Hematopoietic multipotent progenitor cell treated with erythropoietin and hydrocortisone succinate and interleukin-3 and kit ligand, for 4 days (in vitro differentiated cells): ENCODE results near the gene CNTN6.
A peak's percentile ranks its signal among the peaks of the same experiment; 100 is the strongest.

Experiments
- DNase-seq: peaks from one replicate; pipeline ENCODE4 v3.0.0-alpha.2; 2015

CNTN6 gene

DNA sequence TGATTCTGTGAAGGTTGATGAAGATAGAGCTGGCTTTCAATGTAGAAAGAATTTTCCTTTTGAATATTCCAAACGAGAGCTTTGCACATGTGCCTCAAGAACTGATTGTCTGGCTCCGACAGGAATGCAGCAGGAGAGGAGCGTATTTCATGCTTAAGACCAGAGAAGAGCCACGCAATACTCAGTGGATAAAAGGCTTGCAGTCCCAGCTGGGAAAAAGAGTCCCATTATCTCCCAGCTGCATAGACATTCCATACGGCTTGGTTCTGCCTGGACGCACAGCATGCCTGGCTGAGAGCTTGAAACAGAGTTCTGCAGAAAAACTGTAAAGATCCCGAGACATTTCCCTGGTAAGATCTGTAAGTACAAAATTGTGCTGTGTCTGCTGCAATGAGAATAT is at the start of gene CNTN6:
Gene CNTN6 (plus strand): TSS at position 254 of the 400 bp plus-strand sequence. CDS start 54,985 bp downstream, outside the sequence.
- no peak for DNase-seq

DNA sequence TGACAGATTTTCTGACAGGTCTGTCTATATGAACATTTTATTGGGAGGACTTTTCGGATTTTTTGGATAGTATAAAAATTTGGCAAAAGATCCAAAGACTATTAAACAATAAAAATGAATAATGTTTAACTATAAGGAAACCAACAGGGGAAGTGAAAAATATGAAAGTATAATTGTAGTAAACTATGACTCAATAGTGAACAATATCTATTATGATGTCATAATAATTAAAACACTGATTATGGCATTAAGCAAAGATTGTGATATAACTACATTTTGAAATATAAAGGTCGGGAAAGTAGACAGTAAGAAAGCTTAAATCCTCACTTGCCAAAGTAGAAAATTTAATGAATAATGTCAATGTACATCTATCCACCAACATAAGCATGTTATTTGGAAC is 44.3 kb upstream of the CNTN6 start:
- no peak for DNase-seq

DNA sequence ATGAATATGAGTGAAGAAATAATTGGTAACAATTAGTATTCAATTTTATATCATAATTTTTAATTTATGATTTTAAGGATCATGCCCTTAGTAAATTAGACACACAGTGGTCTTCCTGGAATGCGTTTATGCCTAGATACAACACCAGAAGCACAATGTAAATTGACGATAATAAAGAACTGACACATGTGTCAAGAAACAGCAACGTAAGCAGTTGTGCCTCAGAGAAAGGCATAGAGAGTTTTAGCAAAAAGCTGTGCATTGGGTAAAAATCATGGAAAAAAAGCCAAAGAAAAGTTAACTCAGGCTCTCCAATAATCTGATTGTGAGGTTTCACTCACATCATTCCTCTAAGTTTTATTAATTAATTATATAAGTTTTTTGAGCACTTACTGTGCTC is 37.0 kb upstream of the CNTN6 start:
- DNase-seq = no peak

DNA sequence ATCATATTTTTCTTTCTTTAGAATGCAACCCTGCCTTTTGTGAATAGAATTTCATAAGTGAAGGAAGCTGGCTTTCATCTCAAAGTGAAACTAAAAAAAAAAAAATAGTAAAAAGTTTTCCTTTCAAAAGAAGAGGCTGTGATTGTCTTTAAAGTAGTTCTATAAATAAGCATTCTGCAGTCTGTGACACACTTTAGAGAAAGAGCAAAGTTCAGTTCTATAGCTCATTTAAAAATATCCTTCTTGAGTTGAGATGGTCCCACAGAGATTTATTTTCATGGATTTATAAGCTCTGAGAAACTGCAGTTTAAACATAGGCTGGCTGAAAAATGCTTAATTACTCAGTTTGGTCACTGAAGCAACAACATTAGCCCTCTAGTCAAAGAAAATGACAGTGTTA is 36.1 kb upstream of the CNTN6 start:
- no peak for DNase-seq

DNA sequence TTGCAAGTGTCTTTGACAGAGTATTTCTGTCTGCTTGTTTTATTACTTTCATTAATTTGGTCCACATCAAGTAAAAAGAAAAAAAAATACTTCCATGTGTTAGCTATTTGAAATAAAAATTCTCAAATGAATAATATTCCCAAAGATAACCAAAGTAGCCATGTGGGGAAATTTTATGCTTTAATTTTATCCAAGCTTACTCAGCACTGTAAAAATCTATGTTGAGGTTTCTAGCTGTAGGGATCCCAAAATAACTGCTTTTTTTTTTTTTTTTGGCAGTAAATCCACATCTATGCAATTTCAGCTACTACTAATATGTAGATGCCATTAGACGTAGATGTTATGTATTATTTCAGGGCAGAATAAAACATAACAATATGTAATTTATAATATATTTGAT is 35.4 kb upstream of the CNTN6 start:
- DNase-seq = no peak

DNA sequence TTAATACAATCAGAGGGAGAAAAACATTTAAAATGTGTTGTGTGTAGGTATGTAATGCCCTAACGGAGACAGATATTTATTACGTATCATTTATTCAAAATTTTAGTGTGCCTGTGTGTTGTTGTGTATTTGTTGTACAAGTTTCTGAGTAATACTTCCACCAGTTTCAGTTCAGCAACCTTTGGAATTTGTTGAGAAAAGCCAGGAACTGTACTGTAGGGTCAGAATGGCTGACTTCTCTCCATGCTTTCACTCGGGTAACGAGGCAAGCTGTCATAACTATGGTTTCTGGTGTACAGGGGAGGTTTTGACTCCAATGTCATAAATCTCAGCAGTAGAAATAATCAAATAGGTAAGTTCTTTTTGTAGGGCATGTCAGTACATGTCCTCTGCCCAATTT is 23.8 kb upstream of the CNTN6 start:
- DNase-seq = no peak

DNA sequence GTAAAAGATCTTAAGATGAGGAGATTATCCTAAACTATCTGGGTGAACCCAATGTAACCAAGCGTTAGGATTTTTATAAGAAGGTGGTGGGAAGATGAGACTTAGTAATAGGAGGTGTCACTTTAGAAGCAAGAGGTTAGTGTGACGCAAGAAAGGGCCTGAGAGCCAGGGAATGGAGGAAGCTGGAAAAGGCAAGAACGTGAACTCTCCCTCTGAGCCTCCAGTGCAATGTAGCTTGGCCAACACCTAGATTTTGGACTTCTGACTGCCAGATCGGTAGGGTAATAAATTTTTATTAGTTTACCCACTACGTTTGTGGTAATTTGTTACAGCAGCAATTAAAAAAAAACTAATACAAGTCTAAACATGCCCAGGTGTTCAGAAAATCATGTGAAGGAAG is 20.8 kb upstream of the CNTN6 start:
- no peak for DNase-seq

DNA sequence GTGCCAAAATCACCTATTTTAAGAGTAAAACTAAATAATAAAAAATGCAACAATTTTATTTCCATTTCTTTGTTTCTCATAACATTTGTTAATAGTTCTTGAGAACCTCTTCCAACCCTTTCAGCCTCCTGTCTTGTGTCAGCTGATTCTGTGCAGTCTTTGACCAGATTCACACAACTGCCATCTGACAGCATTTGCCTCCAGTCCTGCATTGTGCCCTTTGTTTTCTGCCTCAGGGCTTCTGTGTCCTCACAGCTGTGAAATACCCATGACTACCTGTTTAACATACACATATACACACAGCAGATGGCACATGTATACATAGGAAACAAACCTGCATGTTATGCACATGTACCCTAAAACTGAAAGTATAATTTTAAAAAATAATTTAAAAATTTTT is 13.2 kb upstream of the CNTN6 start:
- DNase-seq = no peak

DNA sequence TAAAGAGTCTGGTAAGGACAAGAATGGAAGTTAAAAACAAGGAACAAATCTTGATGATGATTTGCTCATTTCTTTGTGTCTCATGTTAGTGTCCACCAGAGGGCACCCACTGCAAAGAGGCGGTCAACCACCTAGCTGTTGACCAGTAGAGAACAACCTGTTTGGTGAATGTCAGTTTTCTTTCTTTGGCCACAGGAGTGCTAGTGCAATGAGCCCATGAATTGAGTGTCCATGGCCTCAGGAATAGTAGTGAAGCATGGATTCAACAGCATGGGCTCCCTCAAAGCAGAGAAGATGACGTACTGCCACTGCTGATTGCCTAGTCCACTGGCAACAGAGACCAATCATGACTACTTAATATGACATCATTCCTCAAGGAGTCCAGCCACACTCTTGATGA is 10.7 kb upstream of the CNTN6 start:
- peak; percentile 69 for DNase-seq

DNA sequence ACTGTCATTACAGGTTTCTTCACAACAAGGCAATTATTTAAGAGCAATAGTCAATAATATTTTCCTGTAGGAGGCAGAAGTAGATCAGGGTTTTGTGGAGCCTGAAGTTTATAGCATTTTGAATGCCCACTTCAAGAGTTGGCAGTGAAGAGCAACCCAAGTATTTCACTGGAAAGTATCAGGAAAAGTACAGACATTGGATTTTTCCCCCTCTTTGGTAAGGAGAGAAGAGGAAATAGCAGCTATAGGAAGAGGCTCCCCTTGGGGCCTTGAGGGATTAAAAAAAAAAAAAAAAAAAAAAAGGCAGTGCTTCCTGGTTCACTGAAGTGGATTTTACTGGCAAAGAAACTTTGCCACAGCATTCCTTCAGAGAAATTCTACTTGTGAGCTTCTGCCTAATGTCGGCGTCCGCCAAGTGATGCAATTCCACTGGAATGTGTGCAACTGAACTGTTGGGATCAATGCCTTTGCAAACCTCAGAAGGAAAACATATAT is 5.7 kb upstream of the CNTN6 start:
- DNase-seq = peak; percentile 32

DNA sequence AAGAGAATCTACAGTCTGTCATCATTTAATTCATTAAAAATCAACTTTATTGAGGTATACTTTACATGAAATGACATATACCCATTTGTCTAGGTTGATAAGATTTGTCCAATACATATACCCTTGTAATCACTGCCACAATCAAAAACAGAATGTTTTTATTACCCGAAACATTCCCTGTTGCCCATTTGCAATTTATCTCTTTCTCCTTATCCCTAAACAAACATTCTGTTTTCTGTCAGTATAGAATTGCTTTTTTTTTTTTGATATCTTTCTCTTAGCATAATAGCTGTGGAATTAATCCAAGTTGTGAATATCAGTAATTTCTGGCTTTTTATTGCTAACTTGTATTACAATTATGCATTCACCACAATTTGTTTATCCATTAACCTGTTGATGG is 4.3 kb upstream of the CNTN6 start:
- DNase-seq = no peak

DNA sequence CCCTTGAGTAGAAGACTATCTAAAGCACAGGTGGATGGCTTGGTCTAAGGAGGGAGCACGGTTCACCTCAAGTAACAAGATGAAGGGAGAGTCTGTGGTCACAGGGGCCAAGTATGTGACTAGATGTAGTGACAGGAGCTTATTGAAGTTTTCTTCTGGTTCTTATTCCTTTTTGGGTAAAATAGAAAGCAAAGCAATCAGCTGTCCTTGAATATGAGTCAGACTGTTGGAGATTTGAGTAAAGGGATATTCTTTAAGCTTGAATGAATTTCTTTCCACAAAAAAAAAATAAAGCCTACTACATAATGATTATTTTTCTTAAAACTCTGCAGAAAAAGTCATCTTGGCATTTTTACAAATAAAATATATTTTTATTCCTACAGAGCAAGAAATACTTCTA is 1.5 kb upstream of the CNTN6 start:
- no peak for DNase-seq

DNA sequence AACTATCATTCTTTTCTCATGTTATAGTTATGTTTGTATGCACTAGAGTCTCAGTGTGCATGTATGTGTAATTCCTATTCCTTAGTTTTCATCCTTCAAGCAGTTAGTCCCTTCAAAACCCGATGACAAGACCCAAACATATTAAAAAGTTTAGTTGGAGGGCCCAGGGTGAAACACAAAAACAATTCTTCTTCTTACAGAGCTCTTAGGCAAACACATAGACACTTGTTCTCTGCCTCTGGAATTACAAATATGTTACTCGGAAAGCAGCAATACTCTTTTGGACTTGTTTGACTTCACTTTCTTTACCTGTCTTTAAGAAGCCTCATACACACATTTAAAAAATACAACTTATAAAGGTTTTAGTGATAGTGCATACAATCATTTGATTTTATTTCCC is 763 bp upstream of the CNTN6 start:
- no peak for DNase-seq

DNA sequence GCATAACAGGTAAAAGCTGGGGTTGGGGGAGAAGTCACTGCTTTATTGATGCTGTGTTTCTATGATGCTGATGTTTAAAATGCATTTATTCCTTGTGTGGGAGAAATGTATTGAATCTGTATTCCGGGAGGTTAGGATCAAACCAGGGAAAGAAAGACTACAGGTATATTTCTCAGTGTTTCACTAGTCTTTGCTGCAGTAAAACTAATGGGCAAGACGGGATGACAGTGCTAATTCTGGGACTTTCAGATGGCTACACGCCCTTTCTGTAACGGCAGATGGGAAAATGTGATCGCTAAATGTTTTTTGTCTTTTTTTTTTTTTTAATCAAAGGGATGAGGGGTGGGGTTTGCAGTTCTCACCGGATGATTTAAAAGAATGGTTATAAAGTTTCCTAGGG is 393 bp downstream of the CNTN6 start:
- no peak for DNase-seq

DNA sequence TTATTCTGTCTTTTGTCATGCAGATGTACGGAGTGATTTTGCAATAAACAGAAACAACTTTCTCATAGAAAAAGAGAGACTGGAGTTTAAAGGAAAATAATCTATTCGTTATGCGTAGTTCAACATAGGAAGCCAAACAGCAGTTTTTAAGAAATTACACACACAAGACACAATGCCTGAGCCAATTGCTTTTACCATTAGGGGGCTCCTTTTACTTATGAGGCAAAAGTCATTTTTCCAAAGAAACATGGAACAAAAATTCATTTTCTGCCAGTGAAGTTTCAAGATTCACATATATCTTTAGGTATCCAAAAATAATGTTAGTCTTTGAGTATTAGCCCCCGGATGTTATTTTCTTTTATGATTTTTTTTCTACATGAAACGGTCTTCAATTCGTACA is 10.7 kb downstream of the CNTN6 start:
- peak; percentile 19 for DNase-seq

DNA sequence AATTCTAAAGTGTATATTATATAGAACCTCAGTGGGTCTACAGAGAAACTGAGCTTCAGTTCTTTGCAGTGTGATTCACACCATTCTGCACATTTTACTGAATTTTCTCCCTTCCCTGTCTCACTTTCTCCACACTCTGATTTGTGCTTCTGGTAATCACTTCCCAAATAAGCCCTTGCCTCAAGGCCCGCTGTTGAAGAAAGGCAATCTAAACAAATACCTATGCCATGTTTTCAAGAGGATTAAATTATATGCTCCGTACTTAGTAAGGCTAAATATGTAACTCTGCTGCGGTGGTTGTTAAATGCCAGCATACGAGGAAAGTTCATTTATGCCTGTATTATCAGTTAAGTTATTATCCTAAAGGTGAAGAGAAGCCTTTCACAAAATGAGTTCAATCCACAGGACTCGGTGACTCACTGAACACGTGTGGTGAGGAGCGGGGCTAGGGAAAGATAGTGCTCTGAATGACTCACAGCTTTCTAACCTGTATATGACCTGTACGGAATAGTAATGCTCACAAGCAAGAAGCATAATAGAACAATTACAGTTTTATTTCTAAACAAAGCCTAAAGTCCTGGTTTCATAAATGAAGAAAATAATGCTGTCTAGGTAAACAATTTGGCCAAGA is 25.1 kb downstream of the CNTN6 start:
- no peak for DNase-seq

DNA sequence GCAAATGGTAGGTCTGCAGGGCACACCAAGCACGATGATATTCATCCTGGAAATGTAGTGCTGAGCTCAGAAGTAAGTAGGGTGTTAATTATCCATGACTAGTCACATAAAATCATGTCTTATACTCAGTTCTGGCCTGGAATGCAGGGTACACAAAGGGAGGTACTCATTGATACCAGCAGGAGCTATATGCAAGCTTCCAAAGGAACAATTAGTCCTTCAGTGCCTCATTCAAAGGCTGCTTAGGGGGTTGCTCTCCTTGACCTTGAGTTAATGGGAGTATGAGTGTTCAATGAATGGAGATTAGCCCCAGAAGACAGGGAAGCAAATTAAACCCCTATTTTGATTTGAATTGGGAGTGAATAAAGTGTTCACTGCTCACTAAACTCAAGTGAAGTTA is 38.3 kb downstream of the CNTN6 start:
- DNase-seq = no peak

DNA sequence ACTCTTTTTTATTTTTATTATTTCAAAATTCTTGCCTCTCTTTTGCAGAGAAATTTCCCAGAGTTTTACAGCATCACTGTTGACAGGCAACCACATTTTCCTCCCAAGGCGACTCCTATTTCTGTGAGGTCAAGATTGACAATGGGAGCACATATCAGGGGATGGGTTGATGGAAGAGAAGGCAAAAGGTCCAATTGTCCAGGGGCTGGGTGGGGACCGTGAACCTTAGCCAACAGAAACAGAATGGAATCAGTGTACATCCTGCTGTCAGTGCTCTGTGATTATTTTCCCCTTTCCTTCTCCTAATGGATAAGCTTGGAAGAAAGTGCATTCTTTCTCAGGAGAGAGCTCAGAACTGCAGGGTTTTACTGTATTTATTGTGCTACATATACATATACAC is 42.4 kb downstream of the CNTN6 start:
- DNase-seq = no peak

DNA sequence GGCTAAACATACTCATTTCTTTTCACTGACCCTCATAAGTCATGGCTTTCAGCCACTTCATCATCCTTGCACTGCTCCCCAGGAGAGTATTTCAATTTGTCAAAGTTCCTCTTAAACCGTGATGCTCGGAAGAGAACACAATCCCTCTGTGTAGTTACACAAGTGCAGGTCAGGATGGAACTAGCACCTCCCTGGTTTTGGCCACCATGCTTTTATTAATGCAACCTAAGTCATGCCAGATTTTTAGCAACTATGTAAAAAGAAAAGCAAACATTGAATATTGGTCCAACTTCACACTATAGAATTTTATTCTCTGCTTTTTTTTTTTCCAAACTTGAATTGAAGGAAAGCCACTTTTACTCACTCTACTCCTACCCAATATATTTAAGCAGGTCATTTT is 45.2 kb downstream of the CNTN6 start:
- DNase-seq = no peak

DNA sequence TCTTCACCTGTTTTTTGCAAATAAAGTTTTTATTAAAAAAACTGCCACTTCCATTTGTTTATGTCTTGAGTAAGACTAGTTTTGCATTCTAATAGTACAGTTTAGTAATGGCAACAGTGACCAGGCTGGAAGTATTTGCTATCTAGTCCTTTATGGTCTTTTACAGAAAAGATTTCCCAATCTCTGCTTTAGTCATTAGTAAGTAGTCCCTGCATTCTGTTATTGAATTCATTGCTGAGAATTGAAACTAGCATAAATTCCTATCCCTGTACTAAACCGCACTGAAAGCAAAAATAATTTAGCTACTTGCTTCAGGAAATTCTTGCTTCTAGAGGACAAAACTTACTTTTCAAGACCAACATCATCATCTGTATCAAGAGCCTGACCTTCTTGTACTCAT is 46.2 kb downstream of the CNTN6 start:
- no peak for DNase-seq

DNA sequence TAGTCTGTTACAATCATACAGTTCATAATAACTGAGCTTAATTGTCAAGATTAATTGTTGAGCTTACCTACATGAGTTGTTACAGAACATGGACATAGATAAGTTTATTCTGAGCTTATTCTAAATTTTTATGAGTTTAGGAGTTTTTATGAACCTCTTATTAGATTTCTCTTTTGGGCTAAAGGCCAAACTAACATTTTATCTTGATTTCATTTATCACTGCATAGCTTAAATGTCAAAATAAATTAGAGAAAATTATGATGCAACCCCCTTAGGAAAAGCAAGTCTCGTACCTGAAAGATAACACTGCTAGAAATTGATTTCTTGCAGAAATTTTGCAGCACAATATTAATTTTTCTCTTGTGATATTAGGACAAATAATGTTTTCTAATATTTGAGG is 54.5 kb downstream of the CNTN6 start:
- DNase-seq = no peak

DNA sequence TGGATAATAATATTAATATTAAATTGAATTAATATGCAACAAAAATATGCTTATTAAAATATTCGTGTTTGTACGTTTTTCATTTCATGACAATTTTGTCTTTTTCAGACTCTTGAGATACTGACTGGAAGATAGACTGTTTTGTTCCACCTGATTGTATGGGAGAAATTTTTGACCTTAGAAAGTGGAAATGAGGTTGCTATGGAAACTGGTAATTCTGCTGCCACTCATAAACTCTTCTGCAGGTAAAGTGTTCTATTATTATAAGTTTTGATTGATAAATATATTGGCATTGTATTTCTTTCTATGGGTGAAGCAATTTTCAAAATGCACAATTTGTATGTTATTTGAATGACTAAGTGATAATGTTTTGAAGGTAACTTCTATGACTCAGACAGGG is 55.0 kb downstream of the CNTN6 start:
- no peak for DNase-seq

DNA sequence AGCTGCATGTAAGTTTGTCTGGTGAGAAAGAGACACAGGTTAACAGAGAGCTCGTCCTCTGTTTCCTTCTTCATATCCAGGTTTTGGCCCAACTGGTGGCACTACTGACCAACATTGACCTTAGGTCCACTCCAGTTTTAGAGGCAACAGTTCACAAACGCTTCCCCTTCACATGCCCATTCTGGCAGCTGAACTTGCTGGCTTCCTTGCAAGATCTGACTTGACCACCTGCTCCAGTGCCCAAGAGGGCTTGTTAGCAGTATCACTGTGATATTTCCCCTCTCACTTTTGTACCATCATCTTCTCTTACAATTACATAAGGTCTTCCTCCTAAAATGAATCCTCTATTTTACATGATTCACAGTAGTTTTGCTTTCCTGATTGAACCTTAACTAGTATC is 71.3 kb downstream of the CNTN6 start:
- DNase-seq = no peak

DNA sequence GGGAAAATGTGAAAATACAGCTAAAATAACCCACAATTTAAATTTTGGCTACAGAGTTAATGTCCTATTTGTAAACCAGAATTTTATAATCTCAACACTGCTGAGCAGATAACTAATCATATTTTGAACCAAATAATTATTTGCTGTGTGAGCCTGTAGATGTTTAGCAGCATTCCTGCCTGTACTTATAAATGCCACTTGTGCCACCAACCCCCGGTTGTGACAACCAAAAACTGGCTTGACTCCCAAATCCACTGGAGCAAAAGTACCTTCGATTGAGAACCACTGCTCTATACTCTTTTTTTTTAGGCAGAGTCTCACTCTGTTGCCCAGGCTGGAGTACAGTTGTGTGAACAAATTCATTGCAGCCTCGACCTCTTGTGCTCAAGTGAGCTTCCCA is 78.5 kb downstream of the CNTN6 start:
- no peak for DNase-seq

DNA sequence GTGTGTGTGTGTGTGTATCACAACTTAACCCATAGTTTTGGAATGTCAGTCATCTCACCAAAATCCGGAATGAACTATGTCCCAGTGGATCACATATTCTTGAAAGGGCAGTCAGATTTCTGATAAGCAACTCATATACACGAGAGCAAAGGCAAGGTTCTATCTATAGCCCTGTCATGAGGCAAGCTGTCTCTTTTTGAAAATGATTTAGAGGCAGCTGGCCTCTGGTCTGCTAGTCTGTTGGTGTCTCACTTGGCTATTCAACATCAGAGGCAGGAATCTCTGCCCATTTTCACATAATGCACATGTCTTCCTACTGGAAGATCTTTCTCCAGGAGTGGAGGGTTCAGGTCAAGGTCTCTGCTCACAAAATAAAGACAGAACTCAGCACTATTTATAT is 79.8 kb downstream of the CNTN6 start:
- DNase-seq = no peak

DNA sequence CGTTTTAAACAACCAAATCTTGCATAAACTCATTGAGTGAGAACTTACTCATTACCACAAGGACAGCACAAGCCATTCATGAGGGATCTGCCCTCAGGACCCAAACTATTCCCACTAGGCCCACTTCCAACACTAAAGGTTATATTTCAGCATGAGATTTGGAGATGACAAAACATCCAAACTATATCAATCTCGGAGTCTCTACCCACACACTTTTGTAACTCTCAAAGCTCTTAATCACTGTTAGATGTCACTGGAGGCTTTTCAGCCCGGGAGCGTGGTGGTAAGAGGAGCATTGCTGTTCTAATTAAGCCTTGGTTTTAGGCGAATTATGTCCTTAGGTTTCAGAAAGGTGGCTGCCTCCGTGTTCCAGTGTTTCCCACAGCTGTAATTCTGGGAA is 86.3 kb downstream of the CNTN6 start:
- no peak for DNase-seq
